WTC11 (cell line): Measurements from ENCODE around the gene KRT40. TPM values are rescaled to one million over a fixed set of nuclear protein-coding genes. Genes with fewer than 3 reads are reported as not detected.

Experiments
- ATAC-seq: fragments of 200-7000 bp; cut with Tn5 transposase; 2 replicates; pipeline ENCODE4 v1.10.0; 2021; ENCODE audit warnings: mild to moderate bottlenecking, moderate library complexity
- CTCF ChIA-PET: fragments of 300-600 bp; sonication (Branson Sonifier 250); formaldehyde crosslinking; loops from one replicate; lab custom pipeline; 2021; ENCODE audit warnings: antibody characterized with exemption; lab: Charles Lee
- POLR2A ChIA-PET: fragments of 350-600 bp; sonication (Branson Sonifier 250); formaldehyde crosslinking; loops from one replicate; lab custom pipeline; 2021; ENCODE audit warnings: antibody characterized with exemption; lab: Charles Lee
- DNase-seq: peaks from one replicate; pipeline ENCODE4 v3.0.0; 2021; ENCODE audit warnings: low spot score
- H3K27ac Mint-ChIP-seq: 2 replicates; pipeline ENCODE4 v1.8.0; 2021; ENCODE audit warnings: mixed read lengths
- H3K27me3 Mint-ChIP-seq: 2 replicates; pipeline ENCODE4 v1.8.0; 2021; ENCODE audit warnings: low read depth, mild to moderate bottlenecking, moderate library complexity, mixed read lengths
- H3K36me3 Mint-ChIP-seq: 2 replicates; pipeline ENCODE4 v1.8.0; 2021; ENCODE audit warnings: mixed read lengths
- H3K4me1 Mint-ChIP-seq: 2 replicates; pipeline ENCODE4 v1.8.0; 2022; ENCODE audit warnings: mixed read lengths
- H3K4me3 Mint-ChIP-seq: 2 replicates; pipeline ENCODE4 v1.8.0; 2021; ENCODE audit warnings: mild to moderate bottlenecking, moderate library complexity, mixed read lengths
- H3K9me3 Mint-ChIP-seq: 2 replicates; pipeline ENCODE4 v1.8.0; 2021; ENCODE audit warnings: mixed read lengths
- ATF1 ChIP-seq: sonication (generic); formaldehyde crosslinking; IDR thresholded peaks from 2 replicates; pipeline ENCODE4 v1.8.1; 2023; ENCODE audit warnings: mild to moderate bottlenecking, moderate library complexity, missing genetic modification reagents
- CREB1 ChIP-seq: sonication (generic); formaldehyde crosslinking; IDR thresholded peaks from 2 replicates; pipeline ENCODE4 v1.8.0; 2023; ENCODE audit warnings: mild to moderate bottlenecking, missing genetic modification reagents
- ELF4 ChIP-seq: sonication (generic); formaldehyde crosslinking; IDR thresholded peaks from 2 replicates; pipeline ENCODE4 v1.8.1; 2022; ENCODE audit warnings: low read depth, mild to moderate bottlenecking, moderate library complexity, missing genetic modification reagents
- ESRRA ChIP-seq: sonication (generic); formaldehyde crosslinking; IDR thresholded peaks from 2 replicates; pipeline ENCODE4 v1.8.1; 2022; ENCODE audit warnings: mild to moderate bottlenecking, missing genetic modification reagents, borderline replicate concordance
- GTF2I ChIP-seq: fragments of 250-450 bp; sonication (Bioruptor Pico); conservative IDR thresholded peaks from 2 replicates; pipeline ENCODE4 v1.4.0; 2021; ENCODE audit warnings: mild to moderate bottlenecking
- JUN ChIP-seq: sonication (generic); formaldehyde crosslinking; IDR thresholded peaks from 2 replicates; pipeline ENCODE4 v1.8.0; 2023; ENCODE audit warnings: mild to moderate bottlenecking, missing genetic modification reagents
- MYBL2 ChIP-seq: sonication (generic); formaldehyde crosslinking; IDR thresholded peaks from 2 replicates; pipeline ENCODE4 v1.8.1; 2023; ENCODE audit warnings: mild to moderate bottlenecking, moderate library complexity, missing genetic modification reagents
- OVOL2 ChIP-seq: fragments of 250-450 bp; sonication (Bioruptor Pico); IDR thresholded peaks from 2 replicates; pipeline ENCODE4 v1.9.0; 2021; ENCODE audit warnings: mild to moderate bottlenecking, borderline replicate concordance
- SOX15 ChIP-seq: fragments of 250-450 bp; sonication (Bioruptor Pico); IDR thresholded peaks from 2 replicates; pipeline ENCODE4 v1.9.0; 2021; ENCODE audit warnings: mild to moderate bottlenecking
- TEAD4 ChIP-seq: sonication (generic); formaldehyde crosslinking; IDR thresholded peaks from 2 replicates; pipeline ENCODE4 v1.8.0; 2022; ENCODE audit warnings: mild to moderate bottlenecking, missing genetic modification reagents
- ZNF121 ChIP-seq: sonication (generic); formaldehyde crosslinking; IDR thresholded peaks from 2 replicates; pipeline ENCODE4 v1.8.0; 2023; ENCODE audit warnings: missing genetic modification reagents
- ZNF138 ChIP-seq: sonication (generic); formaldehyde crosslinking; conservative IDR thresholded peaks from 2 replicates; pipeline ENCODE4 v1.8.1; 2022; ENCODE audit warnings: mild to moderate bottlenecking, moderate library complexity, missing genetic modification reagents
- ZNF219 ChIP-seq: sonication (generic); formaldehyde crosslinking; IDR thresholded peaks from 2 replicates; pipeline ENCODE4 v1.8.0; 2023; ENCODE audit warnings: missing genetic modification reagents, mild to moderate bottlenecking, borderline replicate concordance
- ZNF396 ChIP-seq: fragments of 250-450 bp; sonication (Bioruptor Pico); IDR thresholded peaks from 2 replicates; pipeline ENCODE4 v1.8.0; 2021; ENCODE audit warnings: mild to moderate bottlenecking, moderate library complexity, borderline replicate concordance
- ZNF671 ChIP-seq: fragments of 250-450 bp; sonication (Bioruptor Pico); IDR thresholded peaks from 2 replicates; pipeline ENCODE4 v1.8.0; 2021; ENCODE audit warnings: mild to moderate bottlenecking
- total RNA-seq: library from RNA; stranded (reverse); gene quantifications from 3 replicates; pipeline ENCODE4 v1.2.3, GENCODE V29; 2021
- TF ChIP-seq, protein P1 (sequence below): sonication (generic); formaldehyde crosslinking; conservative IDR thresholded peaks from 2 replicates; pipeline ENCODE4 v1.8.1; 2023; ENCODE audit warnings: mild to moderate bottlenecking, low read depth, missing genetic modification reagents, moderate library complexity
- TF ChIP-seq, protein P2 (sequence below): sonication (generic); formaldehyde crosslinking; IDR thresholded peaks from 2 replicates; pipeline ENCODE4 v1.8.0; 2023; ENCODE audit warnings: missing genetic modification reagents, mild to moderate bottlenecking, borderline replicate concordance
- TF ChIP-seq, protein P3 (sequence below): sonication (generic); formaldehyde crosslinking; IDR thresholded peaks from 2 replicates; pipeline ENCODE4 v1.8.1; 2022; ENCODE audit warnings: mild to moderate bottlenecking, moderate library complexity, missing genetic modification reagents
- TF ChIP-seq, protein P4 (sequence below): sonication (generic); formaldehyde crosslinking; IDR thresholded peaks from 2 replicates; pipeline ENCODE4 v1.8.1; 2022; ENCODE audit warnings: low read depth, mild to moderate bottlenecking, moderate library complexity, missing genetic modification reagents, borderline replicate concordance
- TF ChIP-seq, protein P5 (sequence below): sonication (generic); formaldehyde crosslinking; IDR thresholded peaks from 2 replicates; pipeline ENCODE4 v1.8.0; 2022; ENCODE audit warnings: mild to moderate bottlenecking, missing genetic modification reagents
- TF ChIP-seq, protein P6 (sequence below): sonication (generic); formaldehyde crosslinking; IDR thresholded peaks from 2 replicates; pipeline ENCODE4 v1.8.1; 2023; ENCODE audit warnings: mild to moderate bottlenecking, missing genetic modification reagents, moderate library complexity

KRT40 gene
- total RNA-seq, 1 experiment from 2014 or later, result not detected

DNA sequence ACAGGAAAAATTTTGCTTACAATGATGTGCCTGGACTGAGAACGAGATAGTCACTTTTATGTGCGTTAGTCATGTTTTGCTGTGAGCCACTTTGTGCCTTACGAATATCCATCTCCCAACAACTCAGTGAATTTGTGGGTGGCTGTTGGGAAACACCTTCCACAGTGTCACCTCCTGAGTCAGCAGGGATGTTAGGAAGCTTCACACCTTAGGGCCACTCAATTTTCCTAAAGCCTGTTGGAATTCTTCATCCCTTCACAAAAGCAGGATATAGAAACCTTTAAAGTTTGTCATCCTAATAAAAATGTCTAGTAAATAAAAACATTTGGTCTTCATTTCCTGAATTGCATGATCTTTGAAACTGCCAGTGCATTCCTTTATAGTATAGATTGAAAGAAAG is 29.1 kb upstream of the KRT40 start (continued):
- TF ChIP-seq, protein P1, sequence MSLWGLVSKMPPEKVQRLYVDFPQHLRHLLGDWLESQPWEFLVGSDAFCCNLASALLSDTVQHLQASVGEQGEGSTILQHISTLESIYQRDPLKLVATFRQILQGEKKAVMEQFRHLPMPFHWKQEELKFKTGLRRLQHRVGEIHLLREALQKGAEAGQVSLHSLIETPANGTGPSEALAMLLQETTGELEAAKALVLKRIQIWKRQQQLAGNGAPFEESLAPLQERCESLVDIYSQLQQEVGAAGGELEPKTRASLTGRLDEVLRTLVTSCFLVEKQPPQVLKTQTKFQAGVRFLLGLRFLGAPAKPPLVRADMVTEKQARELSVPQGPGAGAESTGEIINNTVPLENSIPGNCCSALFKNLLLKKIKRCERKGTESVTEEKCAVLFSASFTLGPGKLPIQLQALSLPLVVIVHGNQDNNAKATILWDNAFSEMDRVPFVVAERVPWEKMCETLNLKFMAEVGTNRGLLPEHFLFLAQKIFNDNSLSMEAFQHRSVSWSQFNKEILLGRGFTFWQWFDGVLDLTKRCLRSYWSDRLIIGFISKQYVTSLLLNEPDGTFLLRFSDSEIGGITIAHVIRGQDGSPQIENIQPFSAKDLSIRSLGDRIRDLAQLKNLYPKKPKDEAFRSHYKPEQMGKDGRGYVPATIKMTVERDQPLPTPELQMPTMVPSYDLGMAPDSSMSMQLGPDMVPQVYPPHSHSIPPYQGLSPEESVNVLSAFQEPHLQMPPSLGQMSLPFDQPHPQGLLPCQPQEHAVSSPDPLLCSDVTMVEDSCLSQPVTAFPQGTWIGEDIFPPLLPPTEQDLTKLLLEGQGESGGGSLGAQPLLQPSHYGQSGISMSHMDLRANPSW (CRISPR knock-in tag), result no peak
- TF ChIP-seq, protein P2, sequence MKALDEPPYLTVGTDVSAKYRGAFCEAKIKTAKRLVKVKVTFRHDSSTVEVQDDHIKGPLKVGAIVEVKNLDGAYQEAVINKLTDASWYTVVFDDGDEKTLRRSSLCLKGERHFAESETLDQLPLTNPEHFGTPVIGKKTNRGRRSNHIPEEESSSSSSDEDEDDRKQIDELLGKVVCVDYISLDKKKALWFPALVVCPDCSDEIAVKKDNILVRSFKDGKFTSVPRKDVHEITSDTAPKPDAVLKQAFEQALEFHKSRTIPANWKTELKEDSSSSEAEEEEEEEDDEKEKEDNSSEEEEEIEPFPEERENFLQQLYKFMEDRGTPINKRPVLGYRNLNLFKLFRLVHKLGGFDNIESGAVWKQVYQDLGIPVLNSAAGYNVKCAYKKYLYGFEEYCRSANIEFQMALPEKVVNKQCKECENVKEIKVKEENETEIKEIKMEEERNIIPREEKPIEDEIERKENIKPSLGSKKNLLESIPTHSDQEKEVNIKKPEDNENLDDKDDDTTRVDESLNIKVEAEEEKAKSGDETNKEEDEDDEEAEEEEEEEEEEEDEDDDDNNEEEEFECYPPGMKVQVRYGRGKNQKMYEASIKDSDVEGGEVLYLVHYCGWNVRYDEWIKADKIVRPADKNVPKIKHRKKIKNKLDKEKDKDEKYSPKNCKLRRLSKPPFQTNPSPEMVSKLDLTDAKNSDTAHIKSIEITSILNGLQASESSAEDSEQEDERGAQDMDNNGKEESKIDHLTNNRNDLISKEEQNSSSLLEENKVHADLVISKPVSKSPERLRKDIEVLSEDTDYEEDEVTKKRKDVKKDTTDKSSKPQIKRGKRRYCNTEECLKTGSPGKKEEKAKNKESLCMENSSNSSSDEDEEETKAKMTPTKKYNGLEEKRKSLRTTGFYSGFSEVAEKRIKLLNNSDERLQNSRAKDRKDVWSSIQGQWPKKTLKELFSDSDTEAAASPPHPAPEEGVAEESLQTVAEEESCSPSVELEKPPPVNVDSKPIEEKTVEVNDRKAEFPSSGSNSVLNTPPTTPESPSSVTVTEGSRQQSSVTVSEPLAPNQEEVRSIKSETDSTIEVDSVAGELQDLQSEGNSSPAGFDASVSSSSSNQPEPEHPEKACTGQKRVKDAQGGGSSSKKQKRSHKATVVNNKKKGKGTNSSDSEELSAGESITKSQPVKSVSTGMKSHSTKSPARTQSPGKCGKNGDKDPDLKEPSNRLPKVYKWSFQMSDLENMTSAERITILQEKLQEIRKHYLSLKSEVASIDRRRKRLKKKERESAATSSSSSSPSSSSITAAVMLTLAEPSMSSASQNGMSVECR (CRISPR knock-in tag), result no peak
- TF ChIP-seq ZNF138 (no peak), TEAD4 (no peak), GTF2I (CRISPR knock-in tag) (no peak), MYBL2 (CRISPR knock-in tag) (no peak)
- TF ChIP-seq, protein P3, sequence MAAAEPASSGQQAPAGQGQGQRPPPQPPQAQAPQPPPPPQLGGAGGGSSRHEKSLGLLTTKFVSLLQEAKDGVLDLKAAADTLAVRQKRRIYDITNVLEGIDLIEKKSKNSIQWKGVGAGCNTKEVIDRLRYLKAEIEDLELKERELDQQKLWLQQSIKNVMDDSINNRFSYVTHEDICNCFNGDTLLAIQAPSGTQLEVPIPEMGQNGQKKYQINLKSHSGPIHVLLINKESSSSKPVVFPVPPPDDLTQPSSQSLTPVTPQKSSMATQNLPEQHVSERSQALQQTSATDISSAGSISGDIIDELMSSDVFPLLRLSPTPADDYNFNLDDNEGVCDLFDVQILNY (CRISPR knock-in tag), result no peak
- TF ChIP-seq, protein P4, sequence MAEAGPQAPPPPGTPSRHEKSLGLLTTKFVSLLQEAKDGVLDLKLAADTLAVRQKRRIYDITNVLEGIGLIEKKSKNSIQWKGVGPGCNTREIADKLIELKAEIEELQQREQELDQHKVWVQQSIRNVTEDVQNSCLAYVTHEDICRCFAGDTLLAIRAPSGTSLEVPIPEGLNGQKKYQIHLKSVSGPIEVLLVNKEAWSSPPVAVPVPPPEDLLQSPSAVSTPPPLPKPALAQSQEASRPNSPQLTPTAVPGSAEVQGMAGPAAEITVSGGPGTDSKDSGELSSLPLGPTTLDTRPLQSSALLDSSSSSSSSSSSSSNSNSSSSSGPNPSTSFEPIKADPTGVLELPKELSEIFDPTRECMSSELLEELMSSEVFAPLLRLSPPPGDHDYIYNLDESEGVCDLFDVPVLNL, result no peak
- TF ChIP-seq, protein P5, sequence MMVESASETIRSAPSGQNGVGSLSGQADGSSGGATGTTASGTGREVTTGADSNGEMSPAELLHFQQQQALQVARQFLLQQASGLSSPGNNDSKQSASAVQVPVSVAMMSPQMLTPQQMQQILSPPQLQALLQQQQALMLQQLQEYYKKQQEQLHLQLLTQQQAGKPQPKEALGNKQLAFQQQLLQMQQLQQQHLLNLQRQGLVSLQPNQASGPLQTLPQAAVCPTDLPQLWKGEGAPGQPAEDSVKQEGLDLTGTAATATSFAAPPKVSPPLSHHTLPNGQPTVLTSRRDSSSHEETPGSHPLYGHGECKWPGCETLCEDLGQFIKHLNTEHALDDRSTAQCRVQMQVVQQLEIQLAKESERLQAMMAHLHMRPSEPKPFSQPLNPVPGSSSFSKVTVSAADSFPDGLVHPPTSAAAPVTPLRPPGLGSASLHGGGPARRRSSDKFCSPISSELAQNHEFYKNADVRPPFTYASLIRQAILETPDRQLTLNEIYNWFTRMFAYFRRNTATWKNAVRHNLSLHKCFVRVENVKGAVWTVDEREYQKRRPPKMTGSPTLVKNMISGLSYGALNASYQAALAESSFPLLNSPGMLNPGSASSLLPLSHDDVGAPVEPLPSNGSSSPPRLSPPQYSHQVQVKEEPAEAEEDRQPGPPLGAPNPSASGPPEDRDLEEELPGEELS (CRISPR knock-in tag), result no peak

DNA sequence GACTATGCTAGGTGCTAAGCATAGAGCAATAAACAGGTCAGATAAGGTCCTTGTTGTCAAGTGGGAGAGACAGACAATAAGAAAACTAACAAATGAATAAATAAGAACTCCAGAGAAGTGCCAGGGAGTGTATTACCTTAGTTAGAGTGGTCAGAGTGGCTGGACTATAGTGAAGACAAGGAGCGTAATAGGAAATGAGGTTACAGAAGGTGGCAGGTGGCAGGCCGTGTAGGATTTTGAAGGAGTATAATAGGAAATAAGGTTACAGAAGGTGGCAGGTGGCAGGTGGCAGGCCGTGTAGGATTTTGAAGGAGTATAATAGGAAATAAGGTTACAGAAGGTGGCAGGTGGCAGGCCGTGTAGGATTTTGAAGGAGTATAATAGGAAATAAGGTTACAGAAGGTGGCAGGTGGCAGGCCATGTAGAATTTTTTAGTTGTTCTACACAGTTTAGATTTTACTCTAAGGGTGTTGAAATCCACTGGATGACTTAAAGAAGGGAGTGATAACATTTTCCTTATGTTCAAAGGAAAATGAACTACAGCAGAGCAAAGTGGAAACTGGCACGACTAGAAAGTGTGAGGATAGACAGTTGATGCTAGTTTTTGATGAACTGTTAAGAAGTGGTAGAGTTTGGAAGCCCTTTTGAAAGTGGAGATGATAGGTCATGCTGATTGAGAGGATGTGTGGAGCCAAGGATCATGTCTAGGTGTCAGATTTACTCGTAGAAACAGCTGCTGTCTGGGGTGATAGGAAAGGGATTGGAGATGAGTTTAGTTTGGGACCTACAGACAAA is 28.4 kb upstream of the KRT40 start:
- Mint-ChIP-seq H3K27me3 (no peaks in the 10 kb centered on the region), H3K4me1 (peaks cover 15% of the 10 kb centered on the region), H3K9me3 (no peaks in the 10 kb centered on the region), H3K36me3 (no peaks in the 10 kb centered on the region), H3K27ac (peak overlapping the region; percentile 7; the same call in 1 of the 2 replicates), H3K4me3 (no peak overlapping the region)
- DNase-seq (no peak), ATAC-seq (no peak)
- CTCF ChIA-PET, result no interaction called here
- POLR2A ChIA-PET, result no interaction called here
- TF ChIP-seq ZNF121 (CRISPR knock-in tag), result no peak
- TF ChIP-seq, protein P1 (CRISPR knock-in tag), result no peak
- TF ChIP-seq, protein P6, sequence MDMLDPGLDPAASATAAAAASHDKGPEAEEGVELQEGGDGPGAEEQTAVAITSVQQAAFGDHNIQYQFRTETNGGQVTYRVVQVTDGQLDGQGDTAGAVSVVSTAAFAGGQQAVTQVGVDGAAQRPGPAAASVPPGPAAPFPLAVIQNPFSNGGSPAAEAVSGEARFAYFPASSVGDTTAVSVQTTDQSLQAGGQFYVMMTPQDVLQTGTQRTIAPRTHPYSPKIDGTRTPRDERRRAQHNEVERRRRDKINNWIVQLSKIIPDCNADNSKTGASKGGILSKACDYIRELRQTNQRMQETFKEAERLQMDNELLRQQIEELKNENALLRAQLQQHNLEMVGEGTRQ (CRISPR knock-in tag), result no peak
- TF ChIP-seq ELF4 (CRISPR knock-in tag), result no peak
- TF ChIP-seq CREB1 (CRISPR knock-in tag), result no peak
- TF ChIP-seq SOX15 (CRISPR knock-in tag), result no peak
- TF ChIP-seq MYBL2 (CRISPR knock-in tag), result no peak
- TF ChIP-seq TEAD4, result no peak
- no peak for TF ChIP-seq ZNF219
- TF ChIP-seq OVOL2 (CRISPR knock-in tag), result no peak
- TF ChIP-seq ZNF671, result no peak
- no peak for TF ChIP-seq ATF1 (CRISPR knock-in tag)
- TF ChIP-seq ESRRA, result no peak
- TF ChIP-seq ZNF396, result no peak
- no peak for TF ChIP-seq JUN (CRISPR knock-in tag)
